Measurements from ENCODE around the gene FGGY.

FGGY gene

GRCh38 chr1:59359325-59359724, 62.4 kb downstream of the FGGY start:
- POLR2A ChIA-PET (ENCODE audit: low non-redundant PET) = no interaction called here
- DNase-seq (ENCODE audit: low spot score) = no peak
- no peak for TF ChIP-seq CTCF (conservative IDR thresholded peaks at IDR 0.05; ENCODE audit: low read depth)
- H3K27ac ChIP-seq = no peak overlapping the region
- CTCF ChIA-PET = no interaction called here

GRCh38 chr1:59360170-59360569, 63.3 kb downstream of the FGGY start:
- DNase-seq (ENCODE audit: low spot score) = peak; percentile 76
- no peak for TF ChIP-seq CTCF (conservative IDR thresholded peaks at IDR 0.05; ENCODE audit: low read depth)
- H3K27ac ChIP-seq = peak overlapping the region; percentile 43; the same call in 1 of the 2 replicates
- ChIA-PET CTCF (interaction anchor here (0.7 kb wide), 1 partner anchor 305 kb away, joined by 3 read pairs; no protein-coding TSS in a partner anchor), POLR2A (ENCODE audit: low non-redundant PET) (no interaction called here)

GRCh38 chr1:59360729-59361128, 63.8 kb downstream of the FGGY start:
- POLR2A ChIA-PET (ENCODE audit: low non-redundant PET) = no interaction called here
- no peak for TF ChIP-seq CTCF (conservative IDR thresholded peaks at IDR 0.05; ENCODE audit: low read depth)
- CTCF ChIA-PET = interaction anchor here (0.7 kb wide), 1 partner anchor 304 kb away, joined by 3 read pairs; no protein-coding TSS in a partner anchor
- H3K27ac ChIP-seq = no peak overlapping the region
- no peak for DNase-seq (ENCODE audit: low spot score)

- ChIA-PET CTCF (no interaction called here), POLR2A (ENCODE audit: low non-redundant PET) (no interaction called here)
- H3K27ac ChIP-seq = no peak overlapping the region
- no peak for DNase-seq (ENCODE audit: low spot score)
- no peak for TF ChIP-seq CTCF (conservative IDR thresholded peaks at IDR 0.05; ENCODE audit: low read depth)
Observed at GRCh38 chr1:59361766-59362165, 64.9 kb downstream of the FGGY start.

GRCh38 chr1:59364037-59364436, 67.1 kb downstream of the FGGY start:
- no peak for TF ChIP-seq CTCF (conservative IDR thresholded peaks at IDR 0.05; ENCODE audit: low read depth)
- no peak for DNase-seq (ENCODE audit: low spot score)
- ChIA-PET POLR2A (ENCODE audit: low non-redundant PET) (no interaction called here), CTCF (no interaction called here)
- H3K27ac ChIP-seq = no peak overlapping the region

- TF ChIP-seq CTCF (conservative IDR thresholded peaks at IDR 0.05; ENCODE audit: low read depth) = no peak
- ChIA-PET CTCF (interaction anchor here (0.7 kb wide), 1 partner anchor 460 kb away, joined by 5 read pairs; no protein-coding TSS in a partner anchor), POLR2A (ENCODE audit: low non-redundant PET) (no interaction called here)
- DNase-seq (ENCODE audit: low spot score) = peak; percentile 39
- H3K27ac ChIP-seq = no peak overlapping the region
Observed at GRCh38 chr1:59366346-59366745, 69.5 kb downstream of the FGGY start.
